Measurements from ENCODE around the gene LURAP1L. TPM values are rescaled to one million over a fixed set of nuclear protein-coding genes. Genes with fewer than 3 reads are reported as not detected.

The LURAP1L gene
- total RNA-seq, 1 experiment from 2014 or later = 1.7 TPM

GRCh38 chr9:12796601-12797000, 21.8 kb downstream of the LURAP1L start (continued):
- no peak for TF ChIP-seq FOXJ3 (CRISPR knock-in tag; IDR thresholded peaks at IDR 0.05; ENCODE audit: borderline replicate concordance)
- no peak for TF ChIP-seq E2F5 (CRISPR knock-in tag; IDR thresholded peaks at IDR 0.05)
- TF ChIP-seq FOXP1 (CRISPR knock-in tag; IDR thresholded peaks at IDR 0.05; ENCODE audit: borderline replicate concordance) = no peak
- TF ChIP-seq EMX1 (CRISPR knock-in tag; IDR thresholded peaks at IDR 0.05) = no peak
- TF ChIP-seq SOX15 (CRISPR knock-in tag; IDR thresholded peaks at IDR 0.05) = no peak
- no peak for TF ChIP-seq ZNF532 (CRISPR knock-in tag; IDR thresholded peaks at IDR 0.05; ENCODE audit: borderline replicate concordance)
- no peak for TF ChIP-seq ZNF425 (CRISPR knock-in tag; conservative IDR thresholded peaks at IDR 0.05)
- no peak for TF ChIP-seq MLX (CRISPR knock-in tag; IDR thresholded peaks at IDR 0.05)

GRCh38 chr9:12797037-12797436, 22.2 kb downstream of the LURAP1L start:
- H3K27ac Mint-ChIP-seq = no peak overlapping the region
- H3K4me3 Mint-ChIP-seq = no peak overlapping the region
- H3K36me3 Mint-ChIP-seq = no peaks in the 10 kb centered on the region
- ChIA-PET CTCF (no interaction called here), POLR2A (no interaction called here)
- no peak for ATAC-seq
- TF ChIP-seq ZNF219 (CRISPR knock-in tag; IDR thresholded peaks at IDR 0.05; ENCODE audit: borderline replicate concordance) (no peak), ATF6 (CRISPR knock-in tag; IDR thresholded peaks at IDR 0.05) (no peak), SMAD3 (CRISPR knock-in tag; IDR thresholded peaks at IDR 0.05; ENCODE audit: borderline replicate concordance) (no peak), FOXP1 (CRISPR knock-in tag; IDR thresholded peaks at IDR 0.05; ENCODE audit: borderline replicate concordance) (no peak), SP1 (CRISPR knock-in tag; conservative IDR thresholded peaks at IDR 0.05) (no peak), KAT7 (CRISPR knock-in tag; IDR thresholded peaks at IDR 0.05; ENCODE audit: borderline replicate concordance) (no peak), ZNF121 (CRISPR knock-in tag; IDR thresholded peaks at IDR 0.05) (no peak), ESRRA (CRISPR knock-in tag; IDR thresholded peaks at IDR 0.05; ENCODE audit: borderline replicate concordance) (no peak), ATF3 (CRISPR knock-in tag; conservative IDR thresholded peaks at IDR 0.05) (no peak)
- H3K27me3 Mint-ChIP-seq (ENCODE audit: low read depth) = no peaks in the 10 kb centered on the region
- H3K9me3 Mint-ChIP-seq = no peaks in the 10 kb centered on the region
- no peak for DNase-seq (ENCODE audit: low spot score)
- H3K4me1 Mint-ChIP-seq = no peaks in the 10 kb centered on the region

Measured in WTC11 (cell line).